ENCODE results near the gene PPM1E.
"Not testable (repeated sequence)": the region's sequence is repeated elsewhere in the genome, so short reads cannot be mapped to it uniquely, and the experiment has no call there.

PPM1E gene

GRCh38 chr17:58850106-58850505 lies 94.5 kb downstream of the PPM1E start:
- not testable (repeated sequence) for DNase-seq

GRCh38 chr17:58865301-58865700 lies 109.6 kb downstream of the PPM1E start:
- DNase-seq = no peak

GRCh38 chr17:58870747-58871146 lies 115.1 kb downstream of the PPM1E start:
- DNase-seq = no peak

GRCh38 chr17:58873926-58874325 lies 118.3 kb downstream of the PPM1E start:
- no peak for DNase-seq

DNA sequence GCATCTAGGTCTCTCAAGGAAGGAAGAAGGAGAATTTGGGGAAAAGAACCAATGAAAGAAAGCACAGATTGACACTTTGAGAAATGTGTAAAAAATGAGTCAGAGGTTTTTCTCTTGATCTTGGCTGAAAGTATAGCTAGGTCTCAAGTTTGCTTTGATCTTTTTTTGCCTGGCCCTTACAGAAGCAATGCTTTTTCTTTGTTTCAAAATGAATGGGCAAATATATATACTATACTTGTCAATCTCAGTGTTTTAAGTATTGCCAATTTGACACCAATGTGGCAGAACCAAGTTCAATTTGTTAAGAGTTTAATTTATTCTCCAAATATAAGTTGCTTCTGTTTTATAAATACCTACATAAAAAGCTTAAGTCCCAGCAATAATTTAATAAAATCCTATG lies 119.6 kb downstream of the PPM1E start:
- DNase-seq = no peak

- no peak for DNase-seq
These were observed 128.5 kb downstream of the PPM1E start for GRCh38 chr17:58884161-58884560.

DNA sequence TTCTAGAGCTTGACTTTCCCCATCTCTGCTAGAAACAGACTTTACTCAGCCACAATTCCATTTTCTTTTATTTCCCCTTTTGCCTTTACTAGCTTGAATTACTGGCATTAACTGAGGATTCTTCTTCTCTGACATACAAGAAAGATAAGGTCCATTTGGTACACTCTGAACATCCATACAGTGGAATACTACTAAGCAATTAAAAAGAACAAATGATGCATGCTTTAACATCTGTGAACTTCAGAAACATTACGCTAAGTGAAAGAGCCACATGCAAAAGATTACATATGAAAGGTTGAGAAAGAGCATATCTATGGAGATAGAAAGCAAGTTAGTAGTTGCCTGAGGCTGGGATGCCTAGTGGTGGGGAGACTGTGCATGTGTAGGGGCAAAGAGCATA lies 130.9 kb downstream of the PPM1E start:
- DNase-seq = no peak

DNA sequence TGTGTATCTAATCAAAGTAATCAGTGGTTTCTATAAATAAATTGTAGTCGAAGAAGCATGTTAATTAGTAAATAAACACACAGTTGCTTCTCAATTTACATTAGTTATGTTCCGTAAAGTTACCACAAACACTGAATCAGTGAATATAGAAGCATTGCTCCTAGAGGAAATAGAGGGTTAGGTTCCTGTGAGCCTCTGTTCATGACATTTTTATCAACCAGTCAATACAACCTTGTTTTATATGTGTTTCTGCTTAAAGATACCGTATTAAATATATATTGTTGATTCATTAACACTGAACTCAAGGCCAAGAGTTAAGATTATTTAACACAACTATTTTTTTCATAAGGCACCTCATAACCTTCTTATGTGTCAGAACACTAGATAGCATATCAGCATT lies 134.3 kb downstream of the PPM1E start:
- no peak for DNase-seq

DNA sequence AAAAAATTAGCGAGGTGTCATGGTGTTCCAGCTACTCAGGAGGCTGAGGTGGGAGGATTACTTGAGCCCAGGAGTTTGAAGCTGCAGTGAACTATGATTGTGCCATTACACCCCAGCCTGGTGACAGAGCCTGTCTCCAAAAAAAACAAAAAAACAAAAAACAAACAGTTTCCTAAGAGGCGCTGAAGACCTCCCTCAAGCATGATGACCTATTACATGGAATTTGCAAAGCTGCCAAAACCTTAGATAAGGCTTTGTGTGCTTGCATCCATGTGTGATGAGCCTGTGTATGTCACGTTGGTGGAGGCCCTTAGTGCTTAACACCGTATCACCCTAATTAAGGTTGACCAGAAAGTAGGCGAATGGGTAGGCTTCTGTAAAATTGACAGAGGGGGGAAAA lies 143.5 kb downstream of the PPM1E start:
- no peak for DNase-seq

DNA sequence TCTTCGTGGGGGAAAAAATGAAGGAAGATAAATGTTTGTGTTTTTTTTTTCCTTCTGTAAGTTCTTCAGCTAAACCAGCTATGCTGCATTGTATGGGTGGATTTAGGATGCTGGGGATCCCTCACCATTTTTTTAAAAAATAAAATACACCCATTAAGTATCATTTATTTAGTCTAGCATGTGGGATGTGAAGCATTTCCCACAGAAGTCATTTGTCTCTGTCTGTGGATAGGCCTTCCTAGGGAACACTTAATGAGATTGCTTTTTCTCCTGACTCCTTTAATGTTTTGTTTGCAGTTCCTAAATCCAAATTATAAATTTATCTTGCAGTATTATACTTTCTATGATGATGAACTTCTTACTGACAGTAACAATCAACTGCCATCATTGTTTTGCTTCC lies 146.7 kb downstream of the PPM1E start:
- no peak for DNase-seq

- no peak for DNase-seq
These were observed 156.2 kb downstream of the PPM1E start for GRCh38 chr17:58911741-58912343.

- DNase-seq = no peak
These were observed 157.9 kb downstream of the PPM1E start for GRCh38 chr17:58913552-58913951.

DNA sequence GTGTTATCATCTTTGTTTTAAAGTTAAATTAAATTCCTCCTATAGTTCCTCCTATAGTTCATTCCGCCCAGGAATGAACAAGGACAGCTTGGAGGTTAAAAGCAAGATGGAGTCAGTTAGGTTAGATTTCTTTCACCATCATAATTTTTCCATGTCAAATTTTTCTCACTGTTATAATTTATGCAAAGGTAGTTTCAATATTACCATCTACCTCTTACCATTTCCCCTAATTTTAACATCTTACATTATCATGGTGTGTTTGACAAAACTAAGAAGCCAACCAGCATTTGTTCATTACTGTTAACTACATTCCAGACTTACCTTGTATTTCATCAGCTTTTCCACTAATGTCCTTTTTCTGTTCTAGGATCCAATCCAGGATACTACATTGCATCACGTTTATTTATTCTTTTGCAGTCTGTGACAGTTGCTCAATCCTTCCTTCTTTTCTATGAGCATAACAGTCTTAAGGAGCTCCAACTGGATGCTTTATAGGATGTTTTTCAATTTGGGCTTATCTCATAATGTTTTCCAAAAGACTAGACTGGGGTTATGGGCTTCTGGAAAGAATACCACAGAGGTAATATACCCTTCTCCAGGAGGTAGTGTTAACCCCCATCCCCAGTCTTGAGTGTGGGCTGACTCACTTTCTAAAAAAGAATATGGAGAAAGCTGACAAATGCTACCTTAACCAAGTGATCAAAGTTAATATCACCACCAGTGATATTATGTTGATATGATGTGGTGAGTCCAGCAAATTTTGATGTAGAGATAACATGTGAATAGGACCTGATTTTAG lies 158.5 kb downstream of the PPM1E start:
- DNase-seq = no peak

DNA sequence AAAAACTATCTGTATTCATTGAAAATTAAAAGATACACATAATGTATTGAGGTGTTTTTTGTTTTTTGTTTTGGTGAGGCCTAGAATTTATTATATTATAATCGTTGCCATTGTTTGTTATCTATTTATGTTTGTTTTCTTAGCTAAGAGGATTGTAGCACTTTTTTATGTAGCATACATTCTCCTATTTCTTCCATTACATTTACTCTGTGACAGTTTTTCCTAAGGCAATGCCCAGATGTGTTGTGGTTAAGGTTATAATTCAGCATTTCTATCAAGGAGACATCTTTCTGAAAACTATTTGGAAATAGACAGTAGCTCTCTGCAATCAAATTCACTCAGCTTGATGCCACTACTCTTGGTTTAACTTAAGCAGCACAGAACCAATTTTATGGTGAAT lies 161.6 kb downstream of the PPM1E start:
- no peak for DNase-seq

GRCh38 chr17:58918072-58918471 lies 162.4 kb downstream of the PPM1E start:
- DNase-seq = peak; percentile 34

GRCh38 chr17:58918884-58919283 lies 163.2 kb downstream of the PPM1E start:
- DNase-seq = no peak

DNA sequence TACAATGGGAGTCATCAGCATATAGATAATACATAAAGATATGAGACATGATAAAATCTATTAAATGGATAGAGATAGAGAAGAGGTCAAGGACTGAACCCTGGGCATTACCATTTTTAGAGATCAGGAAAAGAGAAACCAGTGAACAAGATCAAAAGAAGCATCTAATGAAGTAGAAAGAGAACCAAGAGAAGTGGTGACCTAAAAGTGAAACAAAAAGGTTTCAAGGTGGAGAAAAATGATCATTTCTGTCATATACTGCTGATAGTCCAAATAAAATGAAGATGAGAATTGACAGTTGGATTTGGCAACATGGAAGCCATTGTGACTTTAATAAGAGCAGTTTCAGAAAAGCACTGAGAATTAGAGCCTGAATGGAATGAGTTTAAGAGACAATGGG lies 165.1 kb downstream of the PPM1E start:
- DNase-seq = no peak

- no peak for DNase-seq
These were observed 177.3 kb downstream of the PPM1E start for GRCh38 chr17:58932956-58933355.

GRCh38 chr17:58936295-58936694 lies 180.6 kb downstream of the PPM1E start:
- no peak for DNase-seq

DNA sequence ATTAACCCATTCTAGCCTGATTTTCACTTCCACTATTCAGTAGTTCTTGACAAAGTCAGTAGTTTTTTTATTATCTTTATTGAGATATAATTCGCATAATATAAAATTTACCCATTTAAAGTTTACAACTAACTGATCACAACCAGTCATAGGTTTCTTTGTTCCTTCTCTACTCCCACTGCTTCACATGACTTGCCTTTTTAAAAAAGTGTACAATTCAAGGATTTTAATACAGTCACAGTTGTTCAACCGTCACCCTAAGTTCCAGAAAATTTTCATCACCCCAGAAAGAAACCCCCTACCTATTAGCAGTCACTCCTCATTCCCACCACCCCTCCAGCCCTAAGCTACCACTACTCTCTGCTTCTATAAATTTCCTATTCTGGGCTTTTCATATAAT lies 188.5 kb downstream of the PPM1E start:
- DNase-seq = no peak

DNA sequence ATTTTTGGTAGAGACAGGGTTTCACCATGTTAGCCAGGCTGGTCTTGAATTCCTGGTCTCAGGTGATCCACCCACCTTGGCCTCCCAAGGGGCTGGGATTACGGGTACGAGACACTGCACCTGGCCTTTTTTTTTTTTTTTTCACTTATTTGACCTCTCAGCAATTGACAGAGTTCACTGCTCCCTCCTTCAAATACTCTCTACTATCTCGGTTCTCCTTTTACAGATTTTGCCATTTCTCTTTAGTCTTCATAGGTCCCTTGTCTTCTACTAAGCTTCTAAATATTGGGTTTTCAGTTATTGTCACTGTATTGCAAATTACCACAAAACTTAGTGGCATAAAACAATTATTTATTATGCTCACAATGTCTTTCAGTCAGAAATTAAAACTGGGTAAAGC lies 191.8 kb downstream of the PPM1E start:
- no peak for DNase-seq

DNA sequence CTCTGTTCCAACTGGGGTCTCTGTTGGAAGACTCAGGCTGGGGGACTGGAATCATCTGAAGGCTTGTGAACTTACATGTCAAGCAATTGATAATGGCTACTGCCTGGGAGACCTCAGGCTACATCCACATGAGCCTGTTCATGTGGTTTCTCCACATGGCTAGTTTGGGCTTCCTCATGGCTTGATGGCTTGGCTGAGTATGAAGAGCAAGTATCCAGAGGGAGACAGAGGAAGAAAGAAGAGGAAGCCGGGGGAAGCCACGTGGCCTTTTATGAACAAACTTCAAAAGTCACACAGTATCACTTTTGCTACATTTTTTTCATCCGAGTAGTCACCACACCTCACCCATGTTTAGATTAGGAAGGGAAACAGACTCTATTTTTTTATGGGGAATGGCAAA lies 192.2 kb downstream of the PPM1E start:
- no peak for DNase-seq

GRCh38 chr17:58954358-58954757 lies 198.7 kb downstream of the PPM1E start:
- not testable (repeated sequence) for DNase-seq

GRCh38 chr17:58956997-58957724 lies 201.5 kb downstream of the PPM1E start:
- no peak for DNase-seq

All from NCI-H1417 treated with DMSO at 0.1 percent for 48 hours (cell line).